ENCODE measurements around the gene ECI1.
"Not testable (repeated sequence)": the region's sequence is repeated elsewhere in the genome, so short reads cannot be mapped to it uniquely, and the experiment has no call there.

Gene ECI1

DNA sequence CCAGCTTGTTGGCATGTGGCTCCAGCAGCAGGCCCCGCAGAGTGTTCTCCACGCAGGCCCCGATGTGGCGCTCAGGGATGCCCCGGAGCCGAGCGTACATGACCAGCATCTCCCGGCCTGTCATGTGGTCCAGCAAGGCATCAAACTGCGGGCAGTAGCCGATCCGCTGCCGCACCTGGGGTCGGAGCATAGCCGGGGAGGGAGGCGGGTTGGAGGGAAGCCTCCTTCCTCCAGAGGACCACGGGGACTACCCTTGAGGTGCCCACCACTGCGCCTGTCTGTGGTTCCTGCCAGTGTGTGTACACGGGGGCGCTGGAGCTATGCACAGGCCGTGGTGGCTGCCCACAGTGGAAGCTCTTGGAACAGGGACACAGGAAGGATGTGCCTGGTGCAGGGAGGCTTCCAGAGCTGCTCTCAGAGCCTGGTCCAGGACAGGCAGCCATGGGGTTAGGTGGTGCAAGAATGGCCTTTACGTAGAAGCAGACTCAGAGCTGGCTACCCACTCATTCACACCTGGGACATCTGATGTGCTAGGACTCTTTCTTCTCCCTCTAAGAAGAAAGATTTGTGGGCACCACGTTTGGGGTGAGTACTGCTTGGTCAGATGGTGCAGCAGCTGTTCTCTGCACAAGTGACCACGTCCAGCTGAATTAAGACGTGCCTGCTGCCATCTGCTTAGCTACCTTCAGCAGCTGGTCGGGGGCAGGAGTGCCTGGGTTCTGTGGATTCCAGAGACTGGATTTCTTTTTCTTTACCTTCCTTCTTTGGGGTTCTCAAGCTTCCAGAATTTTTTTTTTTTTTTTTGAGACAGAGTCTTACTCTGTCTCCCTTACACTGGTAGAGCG is 27.8 kb upstream of the ECI1 start:
- DNase-seq: no peak

DNA sequence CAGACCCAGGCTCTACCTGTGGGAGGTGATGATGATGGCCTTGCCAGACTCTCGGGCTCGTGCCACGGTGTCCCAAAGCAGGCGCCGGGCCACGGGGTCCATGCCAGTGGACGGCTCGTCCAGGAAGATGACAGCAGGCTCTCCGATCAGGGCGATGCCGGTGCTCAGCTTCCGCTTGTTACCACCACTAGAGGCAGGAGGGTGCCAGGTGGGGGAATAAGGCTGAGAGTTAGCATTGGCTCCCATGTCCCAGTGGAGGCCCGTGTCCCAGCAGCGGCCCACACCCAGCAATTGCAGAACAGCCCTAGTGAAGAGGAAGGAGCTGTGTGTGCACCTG is 26.9 kb upstream of the ECI1 start:
- no peak for DNase-seq

DNA sequence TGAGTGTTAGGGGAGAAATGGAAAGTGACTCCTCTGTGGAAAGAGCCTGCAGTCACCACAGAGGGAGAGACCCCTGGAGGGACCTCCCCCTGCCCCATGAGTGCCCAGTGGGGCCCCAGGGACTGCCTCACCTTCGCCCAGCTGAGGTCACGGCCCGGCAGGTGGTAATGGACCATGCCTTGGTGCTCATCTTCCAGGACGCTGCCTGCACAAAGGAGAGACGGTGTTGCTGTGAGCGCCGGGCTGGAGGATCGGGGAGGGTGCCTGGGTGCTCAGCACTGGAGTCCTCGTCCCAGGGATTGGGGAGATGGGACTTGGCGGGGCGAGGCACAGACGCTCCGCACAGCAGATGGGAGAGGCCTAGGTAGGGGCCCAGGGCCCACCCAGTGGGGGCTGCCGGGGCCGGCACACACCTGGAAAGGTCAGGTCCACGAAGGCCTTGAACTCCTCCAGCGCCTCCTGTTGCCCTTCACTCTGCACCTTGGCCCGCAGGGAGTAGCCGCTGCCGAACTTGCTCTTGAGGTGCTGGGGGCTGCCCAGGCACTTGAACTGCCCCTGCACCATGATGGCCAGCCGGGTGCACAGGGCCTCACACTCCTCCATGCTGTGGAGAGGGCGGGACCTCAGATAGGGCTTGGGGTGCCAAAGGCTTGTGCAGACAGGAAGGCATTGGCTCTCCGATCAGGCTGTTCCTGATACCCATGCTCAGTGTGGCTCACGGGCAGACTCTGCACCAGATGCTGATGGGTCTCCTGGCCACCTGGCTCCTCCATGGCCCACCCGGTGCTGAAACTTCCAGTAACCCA is 26.3 kb upstream of the ECI1 start:
- DNase-seq: no peak

DNA sequence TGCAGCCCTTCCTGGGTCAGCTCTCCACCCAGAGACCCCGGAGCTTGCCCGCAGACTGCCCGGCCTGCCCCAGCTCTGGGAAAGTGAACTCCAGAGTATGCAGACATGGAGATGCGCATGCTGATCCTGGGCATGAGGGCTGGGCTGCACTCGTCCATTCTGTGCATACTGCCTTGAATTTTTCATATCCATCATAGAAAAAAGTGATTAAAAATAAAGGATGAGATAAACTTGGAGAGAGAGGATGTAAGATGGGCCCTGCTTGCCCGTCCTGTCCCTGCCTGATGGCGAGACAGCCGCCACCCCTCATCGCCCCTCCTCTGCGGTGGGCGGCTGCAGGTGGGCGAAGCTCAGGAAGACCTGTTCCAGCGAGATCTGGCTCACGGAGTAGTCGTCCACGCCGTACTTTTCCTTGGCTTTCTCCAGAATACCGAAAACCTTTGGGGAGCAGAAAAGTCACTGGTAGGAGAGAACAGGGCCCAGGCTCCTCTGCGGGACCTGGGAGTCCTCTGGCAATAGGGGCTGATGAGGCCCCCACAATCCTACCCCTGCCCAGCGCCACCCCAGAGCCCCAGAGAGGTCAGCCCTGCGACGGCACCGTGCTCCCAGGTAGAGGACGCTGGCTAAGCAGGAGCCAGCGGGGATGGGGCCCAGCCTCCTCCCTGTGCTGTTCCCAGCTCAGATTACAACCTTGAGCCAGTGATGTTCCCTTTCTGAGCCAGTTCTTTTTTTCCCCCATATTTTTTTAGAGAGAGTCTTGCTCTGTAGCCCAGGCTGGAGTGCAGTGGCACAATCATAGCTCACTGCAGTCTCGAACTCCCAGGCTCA is 25.2 kb upstream of the ECI1 start:
- no peak for DNase-seq

DNA sequence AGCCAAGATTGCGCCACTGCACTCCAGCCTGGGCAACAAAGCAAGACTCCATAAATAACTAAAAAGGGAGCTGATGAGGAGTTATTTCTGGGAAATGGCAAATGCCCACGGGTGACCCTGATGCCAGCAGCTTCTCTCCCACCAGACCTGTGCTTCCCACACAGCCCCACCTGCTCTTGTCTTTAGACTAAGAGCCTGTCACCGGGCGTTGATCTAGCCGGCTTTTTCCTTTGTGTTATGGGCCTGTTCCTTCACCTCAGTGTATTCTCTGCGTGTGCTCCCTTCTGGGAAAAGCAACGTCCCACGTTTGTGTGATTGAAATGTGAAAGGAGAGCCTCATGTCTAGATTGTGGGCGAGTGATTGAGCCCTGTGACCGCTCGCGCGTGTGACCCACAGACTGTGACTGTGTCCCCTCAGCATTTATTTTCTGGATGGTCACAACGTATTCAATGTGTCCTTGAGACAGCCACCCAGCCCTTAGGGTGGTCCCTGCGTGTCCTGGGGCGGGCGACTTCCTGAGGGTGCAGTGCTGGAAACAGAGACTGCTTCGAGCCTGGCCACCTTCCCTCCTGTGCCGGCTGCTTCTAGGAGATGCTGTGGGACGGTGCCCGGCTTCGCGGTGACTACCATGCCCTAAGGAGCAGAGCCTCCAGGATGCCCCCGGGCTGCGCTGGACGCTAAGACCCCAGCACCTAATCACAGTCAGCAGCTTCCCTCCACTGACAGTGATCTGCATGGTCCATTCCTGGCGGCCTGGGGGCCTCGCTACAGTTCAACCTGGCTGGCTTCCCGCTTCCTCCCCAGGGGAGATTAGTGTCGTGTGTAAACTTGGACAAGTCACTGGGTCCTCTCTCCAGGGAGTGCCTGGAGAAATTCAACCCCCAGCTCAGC is 24.3 kb upstream of the ECI1 start:
- no peak for DNase-seq

DNA sequence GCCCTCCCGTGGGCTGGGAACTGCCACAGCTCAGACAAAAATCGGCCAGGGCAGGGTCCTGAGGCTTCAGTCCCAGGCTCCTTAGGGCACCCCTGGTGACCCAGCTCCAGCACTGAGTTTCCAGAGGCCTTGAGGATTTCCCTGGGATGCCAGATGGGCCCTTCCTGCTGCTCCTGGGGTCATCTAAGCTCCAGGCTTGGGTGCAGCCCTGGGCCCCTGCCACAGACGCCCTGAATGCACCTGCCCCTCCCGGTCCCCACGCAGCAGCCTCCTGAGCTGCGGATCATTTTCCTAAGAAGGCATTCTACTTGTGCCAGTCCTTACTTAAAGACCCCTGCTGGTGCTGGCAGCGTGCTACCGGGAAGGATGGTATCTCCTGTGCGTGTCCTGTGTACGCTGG is 22.5 kb upstream of the ECI1 start:
- no peak for DNase-seq

DNA sequence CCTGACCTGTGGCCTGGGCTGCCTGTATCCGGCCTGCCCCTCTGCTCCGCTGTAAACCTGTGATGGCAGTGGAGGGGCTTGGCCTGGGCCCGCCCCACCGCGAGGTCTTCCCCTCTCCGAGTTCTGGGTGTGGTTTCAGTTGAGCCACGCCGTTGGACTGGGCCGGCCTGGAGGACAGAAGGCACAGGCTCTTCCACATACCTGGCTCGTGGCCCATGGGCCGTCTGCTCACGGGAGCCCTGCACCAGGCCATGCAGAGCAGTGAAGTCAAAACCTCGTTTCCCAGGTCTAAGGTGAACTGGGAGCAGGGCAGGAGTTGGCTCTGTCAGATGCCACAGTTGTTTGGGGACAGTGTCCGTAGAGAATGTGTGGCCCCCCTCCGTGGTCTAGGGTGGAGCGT is 22.1 kb upstream of the ECI1 start:
- no peak for DNase-seq

DNA sequence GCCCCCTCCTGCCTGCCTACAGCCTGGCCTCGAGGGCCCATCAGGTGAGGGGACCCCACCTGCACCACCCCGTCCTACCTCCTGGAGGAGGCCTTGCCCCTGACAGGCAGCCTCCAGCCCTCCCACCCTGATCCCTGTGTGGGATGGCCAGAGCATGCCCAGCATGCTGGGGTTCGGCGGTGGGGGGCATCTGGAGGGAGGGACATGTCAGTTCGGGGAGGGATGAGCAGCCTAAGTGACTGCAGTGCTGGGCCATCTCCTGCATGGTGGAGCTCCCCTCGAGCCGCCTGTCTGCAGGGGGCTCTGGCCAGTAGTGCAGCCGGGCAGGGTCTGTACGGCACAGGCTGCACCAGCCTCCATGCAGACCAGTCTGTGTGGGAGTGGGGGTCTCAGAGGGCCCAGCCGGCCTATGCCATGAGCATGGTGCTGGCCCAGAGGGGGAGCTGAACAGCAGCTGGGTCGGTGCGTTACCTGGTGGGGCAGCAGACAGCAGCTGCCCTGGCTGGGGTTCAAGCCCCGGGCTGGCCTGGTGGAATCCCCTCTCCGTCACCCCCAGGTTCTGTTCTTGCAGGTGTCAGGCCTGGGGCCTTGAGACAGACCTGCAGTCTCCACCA is 20.6 kb upstream of the ECI1 start:
- DNase-seq: no peak

DNA sequence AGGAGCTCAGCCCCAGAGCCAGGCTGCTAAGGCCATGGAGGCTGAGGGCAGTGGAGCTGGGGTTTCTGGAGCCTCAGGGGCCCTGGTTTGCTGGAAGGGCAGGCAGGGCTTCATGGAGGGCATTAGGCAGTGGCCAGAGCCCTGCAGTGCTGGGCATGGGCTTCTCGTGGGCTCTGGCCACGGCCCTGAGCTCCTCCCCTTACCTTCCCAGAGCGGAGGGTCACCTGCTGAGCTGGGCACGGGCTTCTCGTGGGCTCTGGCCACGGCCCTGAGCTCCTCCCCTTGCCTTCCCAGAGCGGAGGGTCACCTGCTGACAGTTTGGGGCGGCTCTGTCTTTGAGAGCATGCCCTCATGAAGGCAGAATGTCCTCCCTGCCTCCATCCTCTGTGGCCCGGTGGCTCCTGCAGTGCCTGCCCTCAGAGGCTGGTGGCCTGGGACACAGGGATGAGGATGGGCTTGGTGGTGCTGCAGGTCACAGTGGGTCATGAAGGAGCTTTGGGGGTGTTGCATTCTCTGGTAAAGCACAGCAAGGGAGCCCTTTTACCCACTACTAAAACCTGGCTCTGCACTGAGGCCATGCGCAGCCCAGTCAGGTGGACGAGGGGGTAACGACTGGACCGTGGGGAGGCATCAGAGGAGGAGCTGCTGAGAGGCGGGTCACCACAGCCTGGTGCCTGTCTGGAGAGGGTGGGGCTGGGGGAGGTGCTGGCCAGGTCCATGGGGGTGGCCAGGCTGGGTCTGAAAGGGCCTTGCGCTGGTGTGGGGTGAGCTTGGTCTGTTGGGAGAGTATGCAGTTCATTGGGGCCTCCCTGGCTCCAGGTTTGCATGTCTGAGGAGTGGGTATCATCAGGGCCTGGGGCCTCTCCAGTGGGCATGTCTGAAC is 19.4 kb upstream of the ECI1 start:
- no peak for DNase-seq

DNA sequence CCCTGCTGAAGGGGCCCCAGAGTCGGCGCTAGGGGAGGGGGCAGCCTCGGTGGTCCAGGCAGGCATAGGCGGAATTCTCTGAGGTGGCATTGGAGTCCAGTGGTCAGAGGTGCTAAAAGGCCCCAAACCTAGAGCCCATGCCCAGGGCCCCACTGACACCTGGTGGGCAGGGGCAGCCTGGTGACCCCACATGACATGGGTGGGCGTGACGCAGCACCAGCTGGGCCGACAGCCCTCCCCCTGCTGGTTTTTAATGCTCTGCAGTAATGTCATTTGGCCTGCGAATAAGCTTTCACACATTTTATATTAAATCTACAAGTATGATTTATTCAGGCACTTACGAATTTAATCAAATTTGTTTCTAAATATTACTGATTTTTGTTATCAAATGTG is 18.7 kb upstream of the ECI1 start:
- no peak for DNase-seq

DNA sequence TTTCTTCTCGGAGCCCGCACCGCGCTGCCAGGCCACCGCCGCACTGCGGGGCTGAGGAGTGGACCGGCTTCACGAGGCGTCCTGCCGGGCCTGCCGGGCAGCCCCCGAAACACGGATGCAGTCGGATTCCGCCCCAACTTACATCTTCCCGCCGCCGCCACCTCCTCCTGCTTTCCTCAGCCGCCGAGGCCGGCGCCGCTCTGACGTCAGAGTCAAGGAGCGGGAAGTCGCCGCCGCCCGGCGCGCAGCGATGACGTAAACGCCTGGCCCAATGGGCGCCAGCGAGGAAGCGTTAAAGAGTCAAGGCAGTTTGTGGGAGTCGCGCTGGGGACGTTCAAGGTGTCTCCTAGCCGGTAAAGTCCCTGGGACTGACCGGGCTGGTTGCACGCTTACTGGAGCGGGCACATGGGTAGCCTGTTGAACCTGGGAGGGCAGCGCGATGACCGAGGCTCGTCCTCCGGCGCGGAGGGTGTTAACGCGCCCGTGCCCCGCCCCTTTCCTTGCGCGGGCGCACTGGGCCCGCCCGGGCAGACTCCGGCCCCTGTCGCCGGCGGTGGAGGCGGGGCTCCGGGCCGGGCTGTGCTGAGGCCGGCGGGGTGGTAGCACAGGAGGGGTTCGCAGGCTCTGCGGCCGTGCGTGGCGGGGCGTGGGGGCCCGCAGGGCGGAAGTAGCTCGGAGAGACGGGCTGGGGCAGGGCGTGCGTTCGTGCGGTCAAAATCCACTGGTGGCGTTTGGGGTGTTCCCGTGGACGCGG is 16.7 kb upstream of the ECI1 start, which contains the start of gene RNPS1:
Gene RNPS1 (minus strand): TSS at position 214 of the 754 bp plus-strand sequence. CDS start 3,483 bp downstream, outside the sequence.
- DNase-seq: peak; percentile 94

DNA sequence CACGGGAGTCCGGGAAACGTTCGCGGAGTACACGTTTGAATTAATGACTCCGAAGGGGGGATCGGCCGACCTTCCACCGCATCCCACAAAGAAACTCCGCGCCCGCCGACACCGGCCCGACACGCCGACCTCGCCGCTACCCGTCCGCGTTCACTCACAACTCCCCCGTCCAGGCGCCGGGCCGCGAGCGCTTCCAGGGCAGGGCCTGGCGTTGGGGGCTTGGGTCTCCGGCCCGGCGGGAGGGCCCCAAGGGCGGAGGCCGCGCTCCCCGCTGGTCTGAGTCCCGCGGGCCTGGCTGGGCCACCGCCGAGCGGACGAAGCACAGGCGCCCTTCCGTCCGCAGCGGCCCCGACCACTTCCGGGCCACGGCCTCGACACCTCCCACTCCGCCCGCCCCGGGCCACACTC is 16.1 kb upstream of the ECI1 start:
- DNase-seq: peak; percentile 39

DNA sequence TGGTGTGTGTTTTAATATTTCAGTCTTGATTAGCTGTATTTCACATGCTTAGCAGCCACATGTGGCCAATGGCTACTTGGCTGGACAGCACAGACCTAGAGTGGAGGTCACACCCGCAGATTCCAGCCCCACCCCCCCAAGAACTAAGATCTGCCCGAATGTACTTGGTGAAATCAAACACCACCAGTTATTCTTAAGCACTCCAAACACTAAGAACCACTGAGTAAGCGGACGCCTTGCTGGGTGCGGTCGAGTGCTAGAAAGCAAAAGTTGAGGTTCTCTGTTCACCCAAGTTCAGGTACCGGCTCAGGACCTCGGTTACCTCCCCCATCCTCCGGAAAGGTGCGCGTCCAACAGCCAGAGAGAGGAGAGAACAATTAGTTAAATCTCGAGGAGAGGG is 15.5 kb upstream of the ECI1 start:
- not testable (repeated sequence) for DNase-seq

DNA sequence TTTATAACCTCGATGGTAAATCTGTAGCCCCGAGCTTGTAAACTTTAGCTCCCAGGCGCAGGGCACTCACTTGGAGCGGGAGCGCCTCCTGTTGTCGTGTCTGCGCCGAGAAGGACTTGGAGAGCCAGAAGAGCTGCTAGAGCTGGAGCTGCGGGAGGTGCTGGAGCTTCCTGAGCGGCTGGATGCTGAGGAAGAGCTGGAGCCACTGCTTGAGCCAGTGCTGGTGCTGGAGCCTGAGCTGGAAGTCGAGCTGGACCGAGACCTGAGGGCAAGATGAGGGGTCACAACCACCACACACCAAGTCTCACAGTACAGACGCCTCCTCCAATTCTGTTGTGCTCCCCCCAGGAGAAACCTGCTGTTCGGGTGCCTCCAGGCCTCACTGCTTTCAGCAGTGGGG is 11.6 kb upstream of the ECI1 start:
- not testable (repeated sequence) for DNase-seq

DNA sequence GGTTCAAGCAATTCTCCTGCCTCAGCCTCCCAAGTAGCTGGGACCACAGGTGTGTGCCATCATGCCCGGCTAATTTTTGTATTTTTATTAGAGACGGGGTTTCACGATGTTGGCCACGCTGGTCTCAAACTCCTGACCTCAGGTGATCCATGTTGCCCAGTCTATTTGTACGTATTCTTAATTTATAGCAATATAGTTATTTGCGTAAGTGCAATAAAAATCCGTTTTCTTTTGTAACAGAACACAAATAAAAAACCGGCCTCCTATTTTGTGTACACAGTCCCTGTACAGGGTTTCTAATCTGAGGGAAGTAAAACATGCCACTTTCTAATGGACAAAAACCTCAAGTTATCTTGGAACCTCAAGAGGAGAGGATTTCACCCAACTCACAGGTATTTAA is 8.9 kb upstream of the ECI1 start:
- DNase-seq: no peak

DNA sequence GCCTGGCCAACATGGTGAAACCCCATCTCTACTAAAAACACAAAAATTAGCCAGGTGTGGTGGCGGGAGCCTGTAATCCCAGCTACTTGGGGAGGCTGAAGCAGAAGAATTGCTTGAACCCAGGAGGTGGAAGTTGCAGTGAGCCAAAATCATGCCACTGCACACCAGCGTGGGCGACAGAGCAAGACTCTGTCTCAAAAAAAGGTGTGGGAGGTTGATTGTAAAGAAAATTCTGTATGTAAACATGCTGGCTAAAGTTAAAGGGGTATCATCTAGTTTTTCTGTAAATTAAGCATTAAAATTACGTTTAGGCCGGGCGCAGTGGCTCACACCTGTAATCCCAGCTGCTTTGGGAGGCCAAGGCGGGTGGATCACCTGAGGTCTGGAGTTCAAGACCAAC is 7.1 kb upstream of the ECI1 start:
- not testable (repeated sequence) for DNase-seq

DNA sequence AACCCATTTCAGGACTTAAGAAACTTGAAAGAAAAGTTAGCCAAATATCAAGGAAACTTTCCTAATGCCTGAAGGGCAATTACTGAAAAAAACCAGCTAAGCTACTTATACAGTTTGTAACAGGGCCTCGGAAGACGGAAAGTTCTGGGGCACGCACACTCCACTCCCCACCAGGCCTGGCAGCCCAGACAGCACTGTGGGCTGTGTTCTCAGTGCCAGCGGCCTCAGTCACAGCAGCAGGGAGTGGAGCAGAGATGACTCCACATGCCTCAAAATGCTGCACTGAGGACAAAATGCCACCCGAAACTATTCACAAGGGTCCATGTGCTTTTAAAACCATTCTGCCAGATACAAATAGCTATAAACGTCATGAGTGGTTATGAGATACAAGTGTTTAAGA is 6.3 kb upstream of the ECI1 start:
- DNase-seq: no peak

DNA sequence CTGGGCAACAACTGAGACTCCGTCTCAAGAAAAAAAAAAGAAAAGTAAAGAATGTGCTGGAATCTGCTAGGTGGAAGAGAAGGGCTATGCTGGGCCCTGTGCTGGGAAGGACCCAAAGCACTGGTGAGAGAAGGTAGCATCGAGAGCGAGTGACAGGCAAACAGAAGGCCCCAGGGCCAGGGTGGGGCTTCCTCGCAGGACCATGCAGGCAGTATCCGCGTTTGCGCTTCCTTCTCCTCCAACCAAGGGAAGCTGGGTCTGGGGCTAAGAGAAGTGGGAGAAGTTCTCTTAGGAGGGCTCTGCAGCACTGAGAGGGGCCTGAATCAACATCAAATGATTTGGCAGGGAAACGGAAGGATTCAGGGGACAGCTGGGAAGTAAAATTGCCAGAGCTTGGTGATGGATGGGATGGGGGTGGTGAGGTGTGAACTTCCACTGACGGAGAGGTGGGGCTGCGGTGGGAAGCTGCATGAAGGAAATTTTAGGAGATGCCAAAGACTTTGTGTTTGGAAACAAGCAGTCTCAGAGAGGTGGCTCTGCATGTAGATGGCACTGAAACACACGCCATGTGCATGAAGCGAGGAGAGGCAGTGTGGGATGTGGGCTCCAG is 5.2 kb upstream of the ECI1 start:
- no peak for DNase-seq

DNA sequence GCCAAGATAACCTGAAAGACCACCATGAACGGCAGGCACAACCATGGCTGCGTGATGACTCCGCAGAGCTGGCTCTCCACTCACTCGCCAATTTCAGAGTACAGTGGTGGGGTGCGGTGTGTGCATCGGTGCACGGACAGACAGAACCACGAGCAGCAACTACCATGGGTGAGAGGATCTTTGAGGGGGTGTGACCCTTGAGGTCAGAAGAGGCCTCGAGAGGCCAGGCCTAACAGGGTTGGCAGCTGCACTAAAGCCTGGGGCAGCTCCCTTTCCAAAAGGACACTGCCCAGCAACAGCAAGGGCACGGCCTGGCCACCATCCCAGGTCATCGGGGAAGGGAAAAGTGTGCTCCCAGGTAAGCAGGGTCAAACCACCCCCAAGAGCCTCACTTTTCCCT is 1.9 kb upstream of the ECI1 start:
- DNase-seq: no peak

DNA sequence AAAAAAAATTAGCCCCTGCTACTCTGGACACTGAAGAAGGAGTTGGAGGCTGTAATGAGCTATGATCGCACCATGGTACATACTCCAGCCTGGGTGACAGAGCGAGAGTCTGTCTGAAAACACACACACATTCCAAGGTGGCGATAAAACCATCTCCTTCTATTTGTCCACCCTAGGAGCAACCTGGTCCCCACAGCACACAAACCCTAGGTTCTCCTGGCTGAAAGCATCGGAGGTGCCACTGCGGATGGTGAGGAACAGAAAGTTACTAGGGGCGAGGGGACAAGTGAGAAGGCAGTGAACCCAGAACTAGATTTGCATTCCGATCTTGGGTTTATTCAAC is 1.4 kb upstream of the ECI1 start:
- DNase-seq: no peak
